Measurements from ENCODE around the gene NDUFA11.

Gene NDUFA11

GRCh38 chr19:5932146-5932545 lies 28.6 kb upstream of the NDUFA11 start:
- peaks cover 10% of the 10 kb centered on the region for H3K79me1 ChIP-seq (ENCODE audit: low read depth, low read length)
- peaks cover 0 to 2% of the 10 kb centered on the region in 2 donors for H3K9me3 ChIP-seq (replicated peaks in 1 of 2; ENCODE audit: control insufficient read depth in 2 of 2, insufficient read depth in 1 of 2, low read depth in 1 of 2, low read length in 2 of 2)
- no peak overlapping the region for H2BK5ac ChIP-seq (ENCODE audit: low read length)
- WGBS, 2 donors (ENCODE audit: extremely low coverage in 2 of 2, insufficient read length in 2 of 2, insufficient replicate concordance in 1 of 2) = no CpG with 5 or more reads among the region's 18 CpGs
- H2BK120ac ChIP-seq (ENCODE audit: low read depth, low read length) = no peak overlapping the region
- no peak overlapping the region for H4K91ac ChIP-seq (ENCODE audit: low read depth, low read length, poor library complexity)
- H2BK15ac ChIP-seq (ENCODE audit: low read length) = no peak overlapping the region
- H3K9ac ChIP-seq (ENCODE audit: low read depth, low read length, poor library complexity) = peak overlapping the region; percentile 27
- no peak overlapping the region for H2BK12ac ChIP-seq (ENCODE audit: low read length)
- no peak overlapping the region for H3K4me2 ChIP-seq (ENCODE audit: insufficient read depth, low read length, poor library complexity, severe bottlenecking)
- no peak overlapping the region for H2AK5ac ChIP-seq (ENCODE audit: low read depth, low read length)
- no peak overlapping the region for H3K23ac ChIP-seq (ENCODE audit: low read depth, low read length, poor library complexity)
- no peaks in the 10 kb centered on the region for H3K4me1 ChIP-seq (ENCODE audit: control insufficient read depth in 2 of 2, insufficient read depth in 1 of 2, low read depth in 1 of 2, low read length in 2 of 2)
- H4K8ac ChIP-seq (ENCODE audit: low read depth, low read length) = no peak overlapping the region
- no peak overlapping the region for H2AFZ ChIP-seq (ENCODE audit: low read length)
- H3K18ac ChIP-seq (ENCODE audit: low read length) = no peak overlapping the region
- H3K4me3 ChIP-seq (ENCODE audit: low read length in 2 of 2) = no peak overlapping the region
- H3K27ac ChIP-seq (replicated peaks; ENCODE audit: low read length) = no peak overlapping the region
- H3K4ac ChIP-seq (ENCODE audit: low read length) = no peak overlapping the region
- no peak overlapping the region for H3K14ac ChIP-seq (ENCODE audit: low read length)
- H3K27me3 ChIP-seq (ENCODE audit: control insufficient read depth in 3 of 3, insufficient read depth in 3 of 3, low read depth in 1 of 3, low read length in 3 of 3) = no peaks in the 10 kb centered on the region
- DNase-seq (ENCODE audit: low spot score) = no peak
- peaks cover 47 to 99% of the 10 kb centered on the region in 2 donors for H3K36me3 ChIP-seq (replicated peaks in 1 of 2; ENCODE audit: control insufficient read depth in 2 of 2, insufficient read depth in 2 of 2, low read length in 2 of 2)

DNA sequence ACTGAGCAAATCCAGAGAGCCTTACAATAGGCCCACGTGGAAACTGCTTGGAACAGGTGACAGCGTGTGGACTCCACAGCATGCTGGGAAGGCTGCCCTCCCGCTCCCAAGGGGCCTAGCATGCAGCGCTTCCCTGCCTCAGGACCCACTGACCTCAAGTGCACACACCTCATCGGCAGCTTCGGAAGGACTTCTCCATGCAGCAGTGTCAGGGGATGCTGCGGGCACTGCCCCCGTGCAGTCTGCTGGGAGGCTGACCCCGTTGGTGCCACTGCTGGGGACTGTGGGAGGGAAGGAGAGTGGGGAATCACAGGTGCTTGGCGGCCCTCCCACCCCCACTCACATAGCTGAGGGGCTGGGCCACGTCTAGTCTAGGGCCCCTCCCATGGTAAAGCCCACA lies 27.7 kb upstream of the NDUFA11 start:
- Histone ChIP-seq H2BK12ac (ENCODE audit: low read length) (no peak overlapping the region), H3K4me1 (ENCODE audit: control insufficient read depth in 2 of 2, insufficient read depth in 1 of 2, low read depth in 1 of 2, low read length in 2 of 2) (no peaks in the 10 kb centered on the region), H3K4me3 (ENCODE audit: low read length in 2 of 2) (no peak overlapping the region), H3K27me3 (ENCODE audit: control insufficient read depth in 3 of 3, insufficient read depth in 3 of 3, low read depth in 1 of 3, low read length in 3 of 3) (no peaks in the 10 kb centered on the region), H4K91ac (ENCODE audit: low read depth, low read length, poor library complexity) (no peak overlapping the region), H2AK5ac (ENCODE audit: low read depth, low read length) (no peak overlapping the region), H3K9ac (ENCODE audit: low read depth, low read length, poor library complexity) (peak overlapping the region; percentile 78), H3K9me3 (replicated peaks in 1 of 2; ENCODE audit: control insufficient read depth in 2 of 2, insufficient read depth in 1 of 2, low read depth in 1 of 2, low read length in 2 of 2) (peaks cover 0 to 2% of the 10 kb centered on the region in 2 donors), H3K27ac (replicated peaks; ENCODE audit: low read length) (no peak overlapping the region), H3K14ac (ENCODE audit: low read length) (no peak overlapping the region), H2AFZ (ENCODE audit: low read length) (no peak overlapping the region), H3K4ac (ENCODE audit: low read length) (no peak overlapping the region), H2BK15ac (ENCODE audit: low read length) (no peak overlapping the region), H3K79me1 (ENCODE audit: low read depth, low read length) (peaks cover 6% of the 10 kb centered on the region), H3K4me2 (ENCODE audit: insufficient read depth, low read length, poor library complexity, severe bottlenecking) (no peak overlapping the region), H3K23ac (ENCODE audit: low read depth, low read length, poor library complexity) (peak overlapping the region; percentile 57), H2BK120ac (ENCODE audit: low read depth, low read length) (peak overlapping the region; percentile 49), H4K8ac (ENCODE audit: low read depth, low read length) (no peak overlapping the region), H2BK5ac (ENCODE audit: low read length) (no peak overlapping the region), H3K18ac (ENCODE audit: low read length) (no peak overlapping the region), H3K36me3 (replicated peaks in 1 of 2; ENCODE audit: control insufficient read depth in 2 of 2, insufficient read depth in 2 of 2, low read length in 2 of 2) (peaks cover 55 to 99% of the 10 kb centered on the region in 2 donors)
- no peak for DNase-seq (ENCODE audit: low spot score)
- no CpG with 5 or more reads among the region's 11 CpGs for WGBS, 2 donors (ENCODE audit: extremely low coverage in 2 of 2, insufficient read length in 2 of 2, insufficient replicate concordance in 1 of 2)

- no peak overlapping the region for H3K27ac ChIP-seq (replicated peaks; ENCODE audit: low read length)
- H3K18ac ChIP-seq (ENCODE audit: low read length) = no peak overlapping the region
- no peak overlapping the region for H2BK5ac ChIP-seq (ENCODE audit: low read length)
- no CpG with 5 or more reads among the region's 14 CpGs for WGBS, 2 donors (ENCODE audit: extremely low coverage in 2 of 2, insufficient read length in 2 of 2, insufficient replicate concordance in 1 of 2)
- H3K4me3 ChIP-seq (ENCODE audit: low read length in 2 of 2) = no peak overlapping the region
- H3K23ac ChIP-seq (ENCODE audit: low read depth, low read length, poor library complexity) = no peak overlapping the region
- no peak overlapping the region for H2BK15ac ChIP-seq (ENCODE audit: low read length)
- peak overlapping the region; percentile 3 for H3K4me2 ChIP-seq (ENCODE audit: insufficient read depth, low read length, poor library complexity, severe bottlenecking)
- no peak overlapping the region for H4K8ac ChIP-seq (ENCODE audit: low read depth, low read length)
- H3K9me3 ChIP-seq (replicated peaks in 1 of 2; ENCODE audit: control insufficient read depth in 2 of 2, insufficient read depth in 1 of 2, low read depth in 1 of 2, low read length in 2 of 2) = peaks cover 0 to 2% of the 10 kb centered on the region in 2 donors
- peaks cover 67 to 100% of the 10 kb centered on the region in 2 donors for H3K36me3 ChIP-seq (replicated peaks in 1 of 2; ENCODE audit: control insufficient read depth in 2 of 2, insufficient read depth in 2 of 2, low read length in 2 of 2)
- H4K91ac ChIP-seq (ENCODE audit: low read depth, low read length, poor library complexity) = no peak overlapping the region
- H2AFZ ChIP-seq (ENCODE audit: low read length) = no peak overlapping the region
- H3K27me3 ChIP-seq (ENCODE audit: control insufficient read depth in 3 of 3, insufficient read depth in 3 of 3, low read depth in 1 of 3, low read length in 3 of 3) = no peaks in the 10 kb centered on the region
- H3K4me1 ChIP-seq (ENCODE audit: control insufficient read depth in 2 of 2, insufficient read depth in 1 of 2, low read depth in 1 of 2, low read length in 2 of 2) = no peaks in the 10 kb centered on the region
- peak overlapping the region; percentile 55 for H3K9ac ChIP-seq (ENCODE audit: low read depth, low read length, poor library complexity)
- no peak overlapping the region for H3K14ac ChIP-seq (ENCODE audit: low read length)
- no peak overlapping the region for H2AK5ac ChIP-seq (ENCODE audit: low read depth, low read length)
- DNase-seq (ENCODE audit: low spot score) = no peak
- H3K4ac ChIP-seq (ENCODE audit: low read length) = peak overlapping the region; percentile 14
- H2BK12ac ChIP-seq (ENCODE audit: low read length) = no peak overlapping the region
- H2BK120ac ChIP-seq (ENCODE audit: low read depth, low read length) = no peak overlapping the region
- H3K79me1 ChIP-seq (ENCODE audit: low read depth, low read length) = peaks cover 10% of the 10 kb centered on the region
These were observed 26.0 kb upstream of the NDUFA11 start for GRCh38 chr19:5929625-5930024.

DNA sequence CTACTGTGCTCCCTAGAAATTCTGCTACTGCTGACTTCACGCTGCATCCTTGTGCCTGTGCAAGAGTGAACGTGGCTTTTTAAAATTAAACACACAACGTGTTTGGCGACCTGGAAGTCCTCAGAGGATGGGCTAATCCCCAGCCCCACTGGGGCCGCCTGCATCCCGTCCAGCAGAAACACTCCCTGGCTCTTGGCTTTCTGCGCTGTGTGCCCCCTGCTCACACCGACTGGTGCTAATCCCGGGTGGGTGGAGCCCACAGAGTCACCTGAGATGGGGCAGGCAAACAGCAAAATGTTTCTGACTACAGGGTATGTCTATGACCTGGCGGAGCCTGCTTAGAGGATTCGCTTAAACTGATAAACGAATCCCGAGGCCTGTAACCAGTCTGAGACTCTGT lies 25.6 kb upstream of the NDUFA11 start:
- H3K36me3 ChIP-seq (replicated peaks in 1 of 2; ENCODE audit: control insufficient read depth in 2 of 2, insufficient read depth in 2 of 2, low read length in 2 of 2) = peaks cover 71 to 100% of the 10 kb centered on the region in 2 donors
- no peak for DNase-seq (ENCODE audit: low spot score)
- WGBS, 2 donors (ENCODE audit: extremely low coverage in 2 of 2, insufficient read length in 2 of 2, insufficient replicate concordance in 1 of 2) = no CpG with 5 or more reads among the region's 13 CpGs

More for the DNA sequence above, 25.6 kb upstream of the NDUFA11 start:
- no peak overlapping the region for H3K4me3 ChIP-seq (ENCODE audit: low read length in 2 of 2)
- no peak overlapping the region for H2BK120ac ChIP-seq (ENCODE audit: low read depth, low read length)
- H4K91ac ChIP-seq (ENCODE audit: low read depth, low read length, poor library complexity) = no peak overlapping the region
- H3K9me3 ChIP-seq (replicated peaks in 1 of 2; ENCODE audit: control insufficient read depth in 2 of 2, insufficient read depth in 1 of 2, low read depth in 1 of 2, low read length in 2 of 2) = peaks cover 0 to 2% of the 10 kb centered on the region in 2 donors
- peak overlapping the region; percentile 4 for H3K4me2 ChIP-seq (ENCODE audit: insufficient read depth, low read length, poor library complexity, severe bottlenecking)
- peak overlapping the region; percentile 25 for H3K23ac ChIP-seq (ENCODE audit: low read depth, low read length, poor library complexity)
- no peak overlapping the region for H3K4ac ChIP-seq (ENCODE audit: low read length)
- no peak overlapping the region for H3K18ac ChIP-seq (ENCODE audit: low read length)
- H4K8ac ChIP-seq (ENCODE audit: low read depth, low read length) = no peak overlapping the region
- no peak overlapping the region for H3K27ac ChIP-seq (replicated peaks; ENCODE audit: low read length)
- H3K9ac ChIP-seq (ENCODE audit: low read depth, low read length, poor library complexity) = no peak overlapping the region
- no peaks in the 10 kb centered on the region for H3K27me3 ChIP-seq (ENCODE audit: control insufficient read depth in 3 of 3, insufficient read depth in 3 of 3, low read depth in 1 of 3, low read length in 3 of 3)
- no peak overlapping the region for H2BK15ac ChIP-seq (ENCODE audit: low read length)
- H3K4me1 ChIP-seq (ENCODE audit: control insufficient read depth in 2 of 2, insufficient read depth in 1 of 2, low read depth in 1 of 2, low read length in 2 of 2) = no peaks in the 10 kb centered on the region
- H2BK5ac ChIP-seq (ENCODE audit: low read length) = no peak overlapping the region
- H2BK12ac ChIP-seq (ENCODE audit: low read length) = no peak overlapping the region
- H2AK5ac ChIP-seq (ENCODE audit: low read depth, low read length) = no peak overlapping the region
- no peak overlapping the region for H2AFZ ChIP-seq (ENCODE audit: low read length)
- no peak overlapping the region for H3K14ac ChIP-seq (ENCODE audit: low read length)
- H3K79me1 ChIP-seq (ENCODE audit: low read depth, low read length) = peaks cover 10% of the 10 kb centered on the region
